ENCODE results near the gene MACROH2A2. TPM values are rescaled to one million over a fixed set of nuclear protein-coding genes. Genes with fewer than 3 reads are reported as not detected.

MACROH2A2 gene
- total RNA-seq, 1 experiment from 2014 or later: 3.0 TPM

DNA sequence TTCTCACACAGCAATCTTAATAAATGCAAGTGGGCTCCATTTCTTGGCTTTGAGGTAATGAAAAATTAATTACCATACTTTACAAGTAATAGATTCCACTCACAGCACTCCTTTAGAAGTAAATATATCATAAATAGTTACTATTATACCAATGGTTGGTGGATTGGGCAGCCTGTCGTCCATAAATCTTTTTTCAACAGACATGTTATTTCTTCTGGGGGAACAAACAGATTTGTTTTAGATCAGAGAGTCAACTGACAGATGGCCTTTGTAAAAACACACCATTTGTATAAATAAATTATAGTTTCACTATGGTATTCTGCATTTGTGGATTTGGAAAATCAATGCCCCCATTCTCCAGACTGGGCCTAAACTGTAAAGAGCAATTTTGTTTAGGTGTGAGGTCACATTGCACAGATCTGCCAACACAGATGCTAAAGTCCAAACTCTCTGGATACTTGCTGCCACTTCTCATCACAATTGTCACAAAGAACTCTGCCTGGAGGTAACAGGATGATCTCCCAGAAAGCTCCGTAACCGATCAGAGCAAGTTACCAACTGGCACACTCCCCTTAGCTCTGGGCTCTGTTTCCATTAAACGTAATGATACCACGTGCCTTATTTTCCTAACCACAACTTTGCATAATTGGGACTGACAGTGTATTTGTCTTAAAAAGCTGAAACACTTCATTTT lies 4.5 kb upstream of the MACROH2A2 start:
- ATAC-seq (no peak), DNase-seq (ENCODE audit: low read depth, low spot score) (no peak)
- intact Hi-C loops (cut with micrococcal nuclease; ENCODE audit: unreplicated experiment): no loop called here
- ChIA-PET POLR2A (interaction anchor here (0.6 kb wide), 1 partner anchor 48 kb away, joined by 3 read pairs; no protein-coding TSS in a partner anchor), CTCF (no interaction called here)
- in situ Hi-C loops (cut with HindIII; ENCODE audit: low pct_unique_long_range_greater_than_20kb, low sequenced_read_pairs): no loop called here
- no TSS peak for BruUV-seq (replicated peaks)
- H3K27ac ChIP-seq (ENCODE audit: low read length): no peak overlapping the region
- H3K4me1 ChIP-seq (ENCODE audit: control insufficient read depth, insufficient read depth, low read length): peaks cover 5% of the 10 kb centered on the region; the same call in 1 of the 2 replicates
- peaks cover 5% of the 10 kb centered on the region; the same call in 1 of the 2 replicates for H3K36me3 ChIP-seq (ENCODE audit: control insufficient read depth, insufficient read depth, low read length)
- peaks cover 39% of the 10 kb centered on the region for H3K27me3 ChIP-seq (ENCODE audit: control insufficient read depth, insufficient read depth, low read length)
- no peaks in the 10 kb centered on the region for H3K9me3 ChIP-seq (ENCODE audit: control insufficient read depth, insufficient read depth, low read depth, low read length)
- TF ChIP-seq SIN3A (IDR thresholded peaks at IDR 0.05; ENCODE audit: borderline replicate concordance, insufficient read depth, low read depth, low read length): no peak
- no peak for TF ChIP-seq TCF7L2 (IDR thresholded peaks at IDR 0.05; ENCODE audit: low read depth, low read length)
- TF ChIP-seq, protein P1, sequence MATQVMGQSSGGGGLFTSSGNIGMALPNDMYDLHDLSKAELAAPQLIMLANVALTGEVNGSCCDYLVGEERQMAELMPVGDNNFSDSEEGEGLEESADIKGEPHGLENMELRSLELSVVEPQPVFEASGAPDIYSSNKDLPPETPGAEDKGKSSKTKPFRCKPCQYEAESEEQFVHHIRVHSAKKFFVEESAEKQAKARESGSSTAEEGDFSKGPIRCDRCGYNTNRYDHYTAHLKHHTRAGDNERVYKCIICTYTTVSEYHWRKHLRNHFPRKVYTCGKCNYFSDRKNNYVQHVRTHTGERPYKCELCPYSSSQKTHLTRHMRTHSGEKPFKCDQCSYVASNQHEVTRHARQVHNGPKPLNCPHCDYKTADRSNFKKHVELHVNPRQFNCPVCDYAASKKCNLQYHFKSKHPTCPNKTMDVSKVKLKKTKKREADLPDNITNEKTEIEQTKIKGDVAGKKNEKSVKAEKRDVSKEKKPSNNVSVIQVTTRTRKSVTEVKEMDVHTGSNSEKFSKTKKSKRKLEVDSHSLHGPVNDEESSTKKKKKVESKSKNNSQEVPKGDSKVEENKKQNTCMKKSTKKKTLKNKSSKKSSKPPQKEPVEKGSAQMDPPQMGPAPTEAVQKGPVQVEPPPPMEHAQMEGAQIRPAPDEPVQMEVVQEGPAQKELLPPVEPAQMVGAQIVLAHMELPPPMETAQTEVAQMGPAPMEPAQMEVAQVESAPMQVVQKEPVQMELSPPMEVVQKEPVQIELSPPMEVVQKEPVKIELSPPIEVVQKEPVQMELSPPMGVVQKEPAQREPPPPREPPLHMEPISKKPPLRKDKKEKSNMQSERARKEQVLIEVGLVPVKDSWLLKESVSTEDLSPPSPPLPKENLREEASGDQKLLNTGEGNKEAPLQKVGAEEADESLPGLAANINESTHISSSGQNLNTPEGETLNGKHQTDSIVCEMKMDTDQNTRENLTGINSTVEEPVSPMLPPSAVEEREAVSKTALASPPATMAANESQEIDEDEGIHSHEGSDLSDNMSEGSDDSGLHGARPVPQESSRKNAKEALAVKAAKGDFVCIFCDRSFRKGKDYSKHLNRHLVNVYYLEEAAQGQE (IDR thresholded peaks at IDR 0.05; ENCODE audit: insufficient read depth in 1 of 2, low read depth in 2 of 2, low read length in 1 of 2): no peak
- TF ChIP-seq POLR2AphosphoS5 (IDR thresholded peaks at IDR 0.05; ENCODE audit: low read depth, low read length): no peak
- TF ChIP-seq, protein P2, sequence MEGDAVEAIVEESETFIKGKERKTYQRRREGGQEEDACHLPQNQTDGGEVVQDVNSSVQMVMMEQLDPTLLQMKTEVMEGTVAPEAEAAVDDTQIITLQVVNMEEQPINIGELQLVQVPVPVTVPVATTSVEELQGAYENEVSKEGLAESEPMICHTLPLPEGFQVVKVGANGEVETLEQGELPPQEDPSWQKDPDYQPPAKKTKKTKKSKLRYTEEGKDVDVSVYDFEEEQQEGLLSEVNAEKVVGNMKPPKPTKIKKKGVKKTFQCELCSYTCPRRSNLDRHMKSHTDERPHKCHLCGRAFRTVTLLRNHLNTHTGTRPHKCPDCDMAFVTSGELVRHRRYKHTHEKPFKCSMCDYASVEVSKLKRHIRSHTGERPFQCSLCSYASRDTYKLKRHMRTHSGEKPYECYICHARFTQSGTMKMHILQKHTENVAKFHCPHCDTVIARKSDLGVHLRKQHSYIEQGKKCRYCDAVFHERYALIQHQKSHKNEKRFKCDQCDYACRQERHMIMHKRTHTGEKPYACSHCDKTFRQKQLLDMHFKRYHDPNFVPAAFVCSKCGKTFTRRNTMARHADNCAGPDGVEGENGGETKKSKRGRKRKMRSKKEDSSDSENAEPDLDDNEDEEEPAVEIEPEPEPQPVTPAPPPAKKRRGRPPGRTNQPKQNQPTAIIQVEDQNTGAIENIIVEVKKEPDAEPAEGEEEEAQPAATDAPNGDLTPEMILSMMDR (IDR thresholded peaks at IDR 0.05): no peak
- H3K4me3 ChIP-seq (ENCODE audit: low read depth in 2 of 2, low read length in 2 of 2): no peak overlapping the region

DNA sequence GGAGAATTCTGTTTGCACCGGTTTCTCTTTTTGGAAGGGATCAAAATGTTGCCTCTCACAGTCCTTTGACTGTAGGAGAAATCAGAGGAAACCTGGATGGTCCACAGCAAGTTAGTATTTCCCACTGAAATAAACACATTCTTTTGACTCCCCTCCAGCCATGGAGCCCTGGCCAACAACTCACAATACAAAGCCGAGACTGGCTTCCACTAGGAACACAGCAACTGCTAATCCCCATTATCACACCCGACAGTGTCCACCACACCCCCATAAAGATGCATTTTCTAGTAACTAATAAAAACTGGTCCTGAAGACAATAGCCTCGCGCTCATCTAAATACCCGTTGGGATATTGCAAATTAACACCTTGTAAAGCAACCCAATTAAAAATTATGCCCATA lies 798 bp upstream of the MACROH2A2 start:
- Histone ChIP-seq H3K27ac (ENCODE audit: low read length) (no peak overlapping the region), H3K36me3 (ENCODE audit: control insufficient read depth, insufficient read depth, low read length) (peaks cover 6% of the 10 kb centered on the region; the same call in 1 of the 2 replicates), H3K4me3 (ENCODE audit: low read depth in 2 of 2, low read length in 2 of 2) (no peak overlapping the region; a peak in 1 of 4 replicates), H3K27me3 (ENCODE audit: control insufficient read depth, insufficient read depth, low read length) (peaks cover 60% of the 10 kb centered on the region), H3K9me3 (ENCODE audit: control insufficient read depth, insufficient read depth, low read depth, low read length) (no peaks in the 10 kb centered on the region), H3K4me1 (ENCODE audit: control insufficient read depth, insufficient read depth, low read length) (peaks cover 5% of the 10 kb centered on the region; the same call in 1 of the 2 replicates)
- DNase-seq (ENCODE audit: low read depth, low spot score): no peak
- no peak for ATAC-seq
- in situ Hi-C loops (cut with HindIII; ENCODE audit: low pct_unique_long_range_greater_than_20kb, low sequenced_read_pairs) (no loop called here), intact Hi-C loops (cut with micrococcal nuclease; ENCODE audit: unreplicated experiment) (no loop called here)
- CTCF ChIA-PET: no interaction called here
- TF ChIP-seq, protein P1 (IDR thresholded peaks at IDR 0.05; ENCODE audit: insufficient read depth in 1 of 2, low read depth in 2 of 2, low read length in 1 of 2): no peak
- TF ChIP-seq POLR2AphosphoS5 (IDR thresholded peaks at IDR 0.05; ENCODE audit: low read depth, low read length): no peak
- TF ChIP-seq SIN3A (IDR thresholded peaks at IDR 0.05; ENCODE audit: borderline replicate concordance, insufficient read depth, low read depth, low read length): no peak
- TF ChIP-seq, protein P2 (IDR thresholded peaks at IDR 0.05): no peak
- TF ChIP-seq TCF7L2 (IDR thresholded peaks at IDR 0.05; ENCODE audit: low read depth, low read length): no peak
- POLR2A ChIA-PET: no interaction called here
- no TSS peak for BruUV-seq (replicated peaks)
